Measurements from ENCODE around the gene TAPT1.

Gene TAPT1

GRCh38 chr4:16248605-16249004, 22.3 kb upstream of the TAPT1 start:
- no peak for DNase-seq (ENCODE audit: low read depth in 3 of 3, low spot score in 1 of 3)

- no peak for DNase-seq (ENCODE audit: low read depth in 3 of 3, low spot score in 1 of 3)
These were observed 19.0 kb upstream of the TAPT1 start for GRCh38 chr4:16245241-16245640.

DNA sequence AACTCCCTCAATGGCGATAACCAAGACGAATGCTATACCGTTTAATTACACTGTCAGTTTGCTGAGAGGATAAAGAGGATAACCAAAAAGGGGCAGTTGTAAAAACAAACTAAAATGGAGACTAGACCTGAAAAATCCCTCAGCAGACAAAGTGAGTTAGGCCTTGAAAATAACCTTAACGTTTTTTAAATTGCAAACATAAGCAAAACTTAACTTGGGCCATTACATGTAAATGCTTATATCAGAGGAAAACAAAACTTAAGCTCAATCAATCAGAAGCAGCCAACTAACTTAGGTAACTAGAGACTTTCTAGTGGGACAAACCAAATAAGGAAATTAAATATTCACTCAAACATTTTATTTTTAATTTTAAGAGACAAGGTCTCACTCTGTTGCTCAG, 17.0 kb upstream of the TAPT1 start:
- DNase-seq (ENCODE audit: low read depth in 3 of 3, low spot score in 1 of 3), result no peak

DNA sequence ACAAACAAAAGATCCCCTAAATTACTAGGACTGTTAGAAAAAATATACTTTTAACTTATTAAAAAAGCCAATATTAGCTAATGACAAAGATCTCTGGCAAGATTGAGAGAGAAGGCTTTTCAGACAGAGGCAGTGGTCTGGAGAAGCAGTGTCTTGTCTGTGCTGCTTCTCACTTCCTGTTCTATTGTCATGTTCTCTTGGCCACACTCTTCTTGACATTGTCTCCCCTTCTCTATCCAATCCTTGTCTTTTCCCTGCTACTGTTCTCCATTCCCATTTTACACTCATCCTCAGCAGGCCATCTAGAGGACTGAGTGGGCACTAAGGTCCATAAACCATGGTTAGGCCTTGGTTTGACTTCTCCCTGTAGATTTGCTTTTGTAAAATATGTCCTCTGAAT, 14.0 kb upstream of the TAPT1 start:
- DNase-seq (ENCODE audit: low read depth in 3 of 3, low spot score in 1 of 3), result no peak

- DNase-seq (ENCODE audit: low read depth in 3 of 3, low spot score in 1 of 3), result no peak
These were observed 12.8 kb upstream of the TAPT1 start for GRCh38 chr4:16239086-16239485.

GRCh38 chr4:16238327-16238726, 12.1 kb upstream of the TAPT1 start:
- no peak for DNase-seq (ENCODE audit: low read depth in 3 of 3, low spot score in 1 of 3)

- DNase-seq (ENCODE audit: low read depth in 3 of 3, low spot score in 1 of 3), result no peak
These were observed 11.4 kb upstream of the TAPT1 start for GRCh38 chr4:16237715-16238114.

DNA sequence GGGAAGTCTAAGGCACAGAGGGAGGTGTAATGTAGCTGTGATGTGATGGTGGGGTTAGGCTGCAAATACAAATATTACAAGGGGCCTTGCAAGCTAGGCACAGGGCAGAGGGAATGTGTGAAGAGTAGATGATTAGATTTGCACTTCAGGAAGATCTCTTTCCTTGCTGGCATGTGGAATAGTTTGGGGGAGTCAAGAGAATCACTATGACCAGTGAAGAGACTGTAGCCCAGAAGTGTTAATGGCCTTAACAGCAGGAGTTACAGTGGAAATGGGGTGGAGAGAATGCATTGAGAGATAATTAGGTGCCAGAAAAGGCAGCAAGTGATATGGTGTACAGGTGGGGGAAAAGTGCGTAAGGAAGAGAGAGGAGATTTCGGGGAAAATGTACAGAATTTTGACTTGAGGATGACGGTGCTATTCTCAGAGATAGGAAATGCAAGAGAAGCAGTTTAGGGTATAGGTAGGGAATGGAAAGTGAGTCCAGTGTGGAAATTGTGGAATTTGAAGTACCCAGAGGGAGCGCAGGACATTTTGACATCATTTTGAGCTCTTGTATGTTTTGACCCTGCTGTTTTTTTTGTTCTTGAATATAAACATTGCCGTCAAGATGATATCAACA, 10.2 kb upstream of the TAPT1 start:
- no peak for DNase-seq (ENCODE audit: low read depth in 3 of 3, low spot score in 1 of 3)

GRCh38 chr4:16235209-16235608, 8.9 kb upstream of the TAPT1 start:
- no peak for DNase-seq (ENCODE audit: low read depth in 3 of 3, low spot score in 1 of 3)

DNA sequence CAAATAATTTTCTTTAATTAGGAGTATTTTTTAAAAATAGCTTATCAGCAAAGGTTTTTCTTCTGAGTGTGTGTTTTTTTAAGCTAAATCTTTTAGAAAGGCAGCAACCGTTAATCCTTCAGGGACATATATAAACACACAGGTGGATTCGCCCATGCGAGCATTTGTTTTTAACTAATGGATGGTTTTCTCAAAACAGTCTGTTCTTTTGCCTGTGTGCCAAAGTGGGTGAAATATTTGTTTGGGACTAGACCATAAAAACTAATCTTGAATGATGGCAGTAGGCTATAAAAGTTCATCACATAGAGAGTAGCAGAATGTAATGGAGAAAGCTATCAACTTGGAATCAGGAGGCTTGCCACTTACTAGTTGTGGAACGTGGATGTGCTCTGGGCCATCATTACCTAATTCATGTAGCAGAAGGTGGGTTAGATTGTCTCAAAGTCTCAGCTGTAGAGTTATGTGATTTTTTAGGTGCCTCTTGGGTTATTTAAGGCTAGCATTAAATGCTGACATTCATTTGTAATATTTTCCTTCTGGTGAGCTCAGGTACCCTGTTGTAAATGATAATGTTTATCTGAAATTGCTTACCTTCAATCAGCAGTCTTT, 7.4 kb upstream of the TAPT1 start:
- no peak for DNase-seq (ENCODE audit: low read depth in 3 of 3, low spot score in 1 of 3)

DNA sequence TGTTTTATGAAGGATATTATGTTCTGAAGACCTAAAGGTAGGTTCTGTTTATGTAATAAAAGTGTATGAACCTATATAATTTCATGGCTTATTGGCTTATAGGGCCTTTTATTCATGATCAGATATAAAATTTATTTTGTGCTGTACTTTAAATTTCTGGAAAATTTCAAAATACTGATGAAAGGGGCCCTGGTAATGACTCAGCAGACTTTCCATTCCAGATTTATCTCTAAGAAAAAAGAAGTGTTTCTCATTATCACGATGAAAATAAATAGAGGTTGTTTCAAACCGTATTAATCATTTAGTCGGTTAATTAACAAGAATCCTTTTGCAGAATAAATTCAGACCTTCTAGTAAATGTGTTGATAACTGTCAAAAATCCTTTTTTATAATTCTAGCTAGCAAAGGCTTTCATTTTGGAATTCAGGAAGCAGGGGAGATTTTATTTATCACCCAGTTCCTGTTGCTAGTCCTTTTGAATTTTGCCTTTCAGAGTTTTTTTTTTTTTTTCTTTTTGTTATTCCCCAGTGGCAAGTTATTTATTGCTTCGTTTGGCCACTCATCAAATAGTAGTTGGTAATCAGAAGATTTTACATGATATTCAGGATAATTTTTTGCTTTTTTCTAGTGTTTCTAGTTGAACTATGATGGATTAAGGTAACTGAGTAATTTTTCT, 5.4 kb upstream of the TAPT1 start:
- DNase-seq (ENCODE audit: low read depth in 3 of 3, low spot score in 1 of 3), result no peak

GRCh38 chr4:16230308-16230707, 4.0 kb upstream of the TAPT1 start:
- DNase-seq (ENCODE audit: low read depth in 3 of 3, low spot score in 1 of 3), result no peak

GRCh38 chr4:16229604-16230003, 3.3 kb upstream of the TAPT1 start:
- DNase-seq (ENCODE audit: low read depth in 3 of 3, low spot score in 1 of 3), result no peak

GRCh38 chr4:16227462-16227868, 1.2 kb upstream of the TAPT1 start:
- DNase-seq (ENCODE audit: low read depth in 3 of 3, low spot score in 1 of 3), result no peak

DNA sequence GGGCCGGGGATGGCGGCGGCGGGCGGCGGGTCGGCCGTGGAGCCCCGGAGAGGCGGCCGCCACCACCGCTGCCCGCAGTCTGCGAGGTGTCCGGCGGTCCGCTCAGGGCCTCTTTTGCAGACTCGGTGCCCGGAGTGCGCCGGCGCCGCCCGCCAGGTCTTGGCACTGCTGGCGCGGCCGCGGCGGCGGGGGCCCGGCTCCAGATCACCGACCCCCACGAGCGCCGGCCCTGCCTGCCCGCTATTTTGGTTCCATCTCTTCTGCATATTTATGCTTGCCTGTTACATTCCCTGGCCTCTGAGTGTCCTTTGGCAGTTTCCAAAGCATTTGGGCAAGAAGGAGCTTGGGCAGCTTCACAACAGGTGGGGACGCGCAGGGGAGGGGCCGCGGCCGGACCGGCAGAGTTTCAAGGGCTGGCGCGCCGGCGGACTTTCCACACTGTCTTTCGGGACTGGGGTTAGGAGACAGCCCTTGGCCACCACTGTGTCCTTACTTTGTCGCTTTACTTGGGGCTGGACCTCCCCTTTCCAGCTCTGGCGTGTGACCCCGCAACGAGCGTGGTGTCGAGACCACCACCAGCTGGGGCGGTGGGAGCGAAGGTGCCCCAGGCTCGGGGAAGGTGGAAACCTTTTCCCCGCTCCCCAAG, 668 bp upstream of the TAPT1 start:
- peak in 2 of 3 donors; percentile 5 to 21 for DNase-seq (ENCODE audit: low read depth in 3 of 3, low spot score in 1 of 3)

- DNase-seq (ENCODE audit: low read depth in 3 of 3, low spot score in 1 of 3), result no peak
These were observed 956 bp downstream of the TAPT1 start for GRCh38 chr4:16225167-16225862.

DNA sequence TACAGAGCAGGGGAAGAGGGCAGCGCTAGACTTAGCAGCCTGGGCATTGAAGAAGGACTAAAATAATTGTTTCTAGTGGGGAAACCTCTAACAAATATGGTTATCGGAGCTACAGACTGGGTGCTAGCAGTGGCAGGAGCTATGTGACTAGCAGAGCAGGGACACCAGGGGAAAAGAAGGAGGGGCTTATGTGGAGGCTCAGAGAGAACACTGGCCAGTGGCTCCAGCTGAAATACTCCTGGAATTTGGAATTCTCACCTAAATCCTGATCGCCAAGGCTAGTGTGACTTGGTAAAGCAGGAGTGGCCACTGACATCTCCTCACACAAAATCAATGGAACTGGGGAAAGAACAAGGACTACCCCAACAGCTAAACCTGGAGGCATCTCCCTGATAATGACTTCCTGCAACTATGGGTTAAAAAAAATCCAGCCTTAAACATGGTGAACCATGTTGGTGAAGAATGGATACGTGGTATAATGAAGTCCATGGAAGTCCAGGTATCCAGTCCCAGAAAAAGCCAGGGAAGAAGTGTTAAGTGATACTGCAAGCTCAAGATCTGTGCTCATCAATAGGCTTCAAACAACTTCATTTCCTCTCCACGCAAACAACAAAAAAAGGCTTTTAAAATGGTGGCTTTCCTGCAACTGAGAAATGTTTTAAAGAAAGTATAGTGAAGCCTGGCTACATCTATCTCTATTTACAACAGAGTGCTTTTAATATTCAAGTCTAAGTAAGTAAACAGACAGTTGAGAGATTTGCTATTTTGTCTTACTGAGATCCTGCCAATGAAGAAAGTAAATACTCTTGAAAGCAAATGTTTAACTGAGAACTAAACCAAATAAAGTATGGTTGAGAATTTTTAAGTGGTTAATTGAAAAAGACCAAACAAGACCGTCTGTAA, 1.8 kb downstream of the TAPT1 start:
- no peak for DNase-seq (ENCODE audit: low read depth in 3 of 3, low spot score in 1 of 3)

DNA sequence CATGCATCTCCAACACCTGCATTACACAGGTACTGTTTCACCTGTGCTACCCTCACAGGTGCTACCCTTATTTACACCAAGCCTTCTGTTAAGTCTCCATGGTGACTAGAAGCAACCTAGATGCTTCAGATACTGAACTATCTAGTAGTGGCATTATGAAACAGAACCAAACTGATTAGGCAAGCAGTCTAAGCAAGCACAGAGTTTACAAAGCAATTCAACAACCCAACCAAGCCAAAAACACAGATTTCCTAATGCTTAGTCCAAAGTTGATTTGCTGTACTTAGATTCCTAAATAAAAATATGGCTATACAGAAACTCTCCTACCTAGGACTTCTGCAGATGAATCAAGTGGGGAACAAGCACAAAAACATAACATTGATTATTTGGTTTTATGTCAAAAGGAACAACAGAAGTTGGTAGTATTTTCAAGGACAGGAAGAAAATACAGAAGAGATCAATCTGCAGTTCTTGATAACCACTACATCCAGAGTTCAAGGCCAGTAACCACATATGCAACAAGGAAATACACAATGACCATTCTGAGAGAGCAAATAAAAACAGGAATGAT, 3.2 kb downstream of the TAPT1 start:
- DNase-seq (ENCODE audit: low read depth in 3 of 3, low spot score in 1 of 3), result no peak

DNA sequence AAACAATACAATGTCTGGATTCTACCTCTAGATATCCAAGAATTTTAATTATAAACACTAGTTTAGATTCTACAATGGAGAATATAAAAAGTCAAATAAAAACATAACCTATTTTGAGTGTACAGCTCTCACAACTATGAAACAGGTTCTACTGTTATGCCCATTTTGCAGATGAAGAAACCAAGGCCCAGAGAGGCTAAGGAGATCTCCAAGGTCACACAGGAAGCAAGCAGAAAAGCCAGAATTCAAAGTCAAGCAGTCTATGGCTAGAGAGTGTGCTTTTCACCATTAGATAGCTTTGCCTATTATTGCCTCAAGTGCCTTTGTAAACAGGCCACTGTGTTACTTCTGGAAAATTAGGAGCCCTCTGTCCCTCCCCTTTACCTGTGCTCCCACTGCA, 7.3 kb downstream of the TAPT1 start:
- DNase-seq (ENCODE audit: low read depth in 3 of 3, low spot score in 1 of 3), result no peak

GRCh38 chr4:16217300-16218051, 8.8 kb downstream of the TAPT1 start:
- DNase-seq (ENCODE audit: low read depth in 3 of 3, low spot score in 1 of 3), result no peak

All from stimulated activated CD4-positive, alpha-beta T cell treated with anti-CD3 and anti-CD28 coated beads, TNF-alpha, amount 100 ng/mL, for 1 hour (primary cell).